Ascending aorta (tissue), 2 donors: ENCODE data around the gene CACNA2D2. TPM values are rescaled to one million over a fixed set of nuclear protein-coding genes. Genes with fewer than 3 reads are reported as not detected.

Experiments
- DNase-seq, 2 donors: peaks; one replicate each; pipeline ENCODE4 v3.0.0-alpha.2; 2019; ENCODE audit warnings: low spot score in 2 of 2
- H3K27ac ChIP-seq, 2 donors: fragments of 200-600 bp; sonication (generic); one replicate each; pipeline ENCODE4 v1.5.1; 2016 to 2017; ENCODE audit warnings: mild to moderate bottlenecking in 1 of 2
- H3K27me3 ChIP-seq: fragments of 200-600 bp; sonication (generic); one replicate; pipeline ENCODE4 v1.5.1; 2017
- H3K36me3 ChIP-seq, 2 donors: fragments of 200-600 bp; sonication (generic); one replicate each; pipeline ENCODE4 v1.5.1; 2016
- H3K4me1 ChIP-seq, 2 donors: fragments of 200-600 bp; sonication (generic); one replicate each; pipeline ENCODE4 v1.5.1; 2016 to 2017; ENCODE audit warnings: mild to moderate bottlenecking in 1 of 2
- H3K4me3 ChIP-seq, 2 donors: fragments of 200-600 bp; sonication (generic); one replicate each; pipeline ENCODE4 v1.5.1; 2016 to 2017; ENCODE audit warnings: mild to moderate bottlenecking in 1 of 2
- H3K9me3 ChIP-seq, 2 donors: fragments of 200-600 bp; sonication (generic); one replicate each; pipeline ENCODE4 v1.5.1; 2016
- CTCF ChIP-seq, 3 experiments: fragments of 200-600 bp in 2 of 3; fragments of 450-650 bp in 1 of 3; sonication (generic) in 2 of 3; IDR thresholded peaks; one replicate each; pipeline ENCODE4 v1.5.1; 2016 to 2019; ENCODE audit warnings: antibody characterized with exemption in 3 of 3, mild to moderate bottlenecking in 1 of 3, moderate library complexity in 1 of 3
- intact Hi-C: fragments of 100-400 bp; cut with DNase I; formaldehyde crosslinking; loops from one replicate; pipeline ENCODE4 v1.15.1; 2023
- total RNA-seq: library from RNA; depleted of rRNA; stranded (reverse); fragments of >200 nt; gene quantifications from one replicate; pipeline ENCODE4 v1.1.0, GENCODE V29; 2016

Gene CACNA2D2
- total RNA-seq, 1 donor from 2014 or later: 0.85 TPM

- Histone ChIP-seq H3K36me3 (no peaks in the 10 kb centered on the region), H3K4me3 (no peak overlapping the region), H3K27ac (no peak overlapping the region), H3K4me1 (no peaks in the 10 kb centered on the region), H3K27me3 (no peaks in the 10 kb centered on the region), H3K9me3 (no peaks in the 10 kb centered on the region)
- TF ChIP-seq CTCF (IDR thresholded peaks at IDR 0.05): no peak
- no peak for DNase-seq
- intact Hi-C loops: no loop called here
These were observed 38.9 kb downstream of the CACNA2D2 start for GRCh38 chr3:50464569-50464968.

GRCh38 chr3:50459785-50460184 lies 43.6 kb downstream of the CACNA2D2 start:
- TF ChIP-seq CTCF (IDR thresholded peaks at IDR 0.05): no peak
- H3K36me3 ChIP-seq: no peaks in the 10 kb centered on the region
- intact Hi-C loops: no loop called here
- H3K27me3 ChIP-seq: no peaks in the 10 kb centered on the region
- H3K27ac ChIP-seq: no peak overlapping the region
- H3K4me1 ChIP-seq: no peaks in the 10 kb centered on the region
- no peaks in the 10 kb centered on the region for H3K9me3 ChIP-seq
- H3K4me3 ChIP-seq: no peak overlapping the region
- no peak for DNase-seq

- no peaks in the 10 kb centered on the region for H3K4me1 ChIP-seq
- no peak overlapping the region for H3K4me3 ChIP-seq
- intact Hi-C loops: no loop called here
- no peaks in the 10 kb centered on the region for H3K36me3 ChIP-seq
- no peaks in the 10 kb centered on the region for H3K9me3 ChIP-seq
- no peak for TF ChIP-seq CTCF (IDR thresholded peaks at IDR 0.05)
- no peak for DNase-seq
- no peak overlapping the region for H3K27ac ChIP-seq
- H3K27me3 ChIP-seq: no peaks in the 10 kb centered on the region
These were observed 45.4 kb downstream of the CACNA2D2 start for GRCh38 chr3:50457988-50458387.

- no peak for TF ChIP-seq CTCF (IDR thresholded peaks at IDR 0.05)
- Histone ChIP-seq H3K9me3 (no peaks in the 10 kb centered on the region), H3K4me3 (no peak overlapping the region), H3K27ac (no peak overlapping the region), H3K36me3 (no peaks in the 10 kb centered on the region), H3K27me3 (no peaks in the 10 kb centered on the region), H3K4me1 (peaks cover 0 to under 1% of the 10 kb centered on the region in 2 donors)
- DNase-seq: no peak
- intact Hi-C loops: no loop called here
These were observed 48.0 kb downstream of the CACNA2D2 start for GRCh38 chr3:50455161-50456018.

GRCh38 chr3:50454481-50455070 lies 48.9 kb downstream of the CACNA2D2 start:
- H3K27ac ChIP-seq: no peak overlapping the region
- no peak overlapping the region for H3K4me3 ChIP-seq
- H3K36me3 ChIP-seq: no peaks in the 10 kb centered on the region

More at GRCh38 chr3:50454481-50455070, 48.9 kb downstream of the CACNA2D2 start:
- Histone ChIP-seq H3K9me3 (no peaks in the 10 kb centered on the region), H3K4me1 (peaks cover 0 to 4% of the 10 kb centered on the region in 2 donors), H3K27me3 (no peaks in the 10 kb centered on the region)
- intact Hi-C loops: no loop called here
- DNase-seq: no peak
- TF ChIP-seq CTCF (IDR thresholded peaks at IDR 0.05): no peak
